Superior temporal gyrus (tissue), 1 donor: ENCODE measurements around the gene SHISA9.

ENCODE experiments used
- DNase-seq: peaks from one replicate; pipeline ENCODE4 v3.0.0-alpha.2; 2016; ENCODE audit errors: extremely low spot score

Gene SHISA9

DNA sequence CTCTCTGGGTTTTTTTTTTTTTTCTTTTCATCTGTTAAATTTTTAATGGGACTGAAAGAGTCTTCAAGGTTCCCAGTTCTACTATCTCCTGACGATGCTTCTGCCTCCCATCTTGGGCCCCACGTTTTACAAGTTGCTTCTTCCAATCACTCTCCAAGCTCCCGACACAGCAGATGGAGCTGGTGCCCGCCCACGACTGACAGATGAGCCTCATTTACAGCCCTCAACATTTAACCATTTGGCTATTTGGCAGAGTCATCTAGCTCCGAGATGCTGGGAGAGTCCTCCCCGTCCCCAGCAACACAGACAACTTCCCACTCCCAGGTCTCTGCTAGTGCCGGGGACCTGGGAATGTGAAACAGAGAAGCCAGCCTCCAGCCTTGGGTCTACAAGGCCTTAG is 276.9 kb downstream of the SHISA9 start:
- DNase-seq = peak; percentile 61

DNA sequence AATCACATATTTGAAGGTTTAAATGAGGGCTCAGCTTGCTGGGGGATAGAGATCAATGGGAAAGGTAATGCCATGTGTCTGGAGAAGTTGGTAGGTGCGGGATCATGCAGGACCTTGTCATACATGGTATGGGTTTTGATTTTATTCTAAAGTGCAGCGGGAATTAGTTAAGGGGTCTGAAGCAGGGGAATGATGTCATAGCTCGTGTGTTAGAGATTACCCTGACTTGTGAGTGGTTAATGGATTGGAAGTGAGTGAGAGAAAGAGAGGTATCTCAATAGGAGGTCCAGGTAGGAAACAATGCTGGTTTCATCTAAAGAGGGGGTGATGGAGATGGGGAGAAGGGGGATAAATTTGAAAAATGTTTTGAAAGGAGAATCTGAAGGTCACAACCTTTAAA is 280.0 kb downstream of the SHISA9 start:
- DNase-seq = no peak

DNA sequence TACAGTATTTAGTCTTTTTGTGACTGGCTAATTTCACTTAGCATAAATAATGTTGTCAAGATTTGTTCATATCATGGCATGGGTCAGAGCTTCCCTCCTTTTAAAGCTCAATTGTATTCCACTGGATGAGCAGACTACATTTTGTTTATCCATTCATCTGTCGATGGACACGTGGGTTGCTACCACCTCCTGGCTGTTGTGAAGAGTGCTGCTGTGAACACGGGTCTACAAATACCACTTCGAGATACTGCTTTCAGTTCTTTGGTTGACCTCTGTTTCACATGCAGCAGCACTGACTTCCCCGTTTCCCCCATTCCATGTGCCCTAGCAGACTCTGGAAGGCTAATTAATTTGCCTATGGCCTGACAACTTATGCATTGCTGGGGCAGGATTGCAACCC is 285.4 kb downstream of the SHISA9 start:
- no peak for DNase-seq

DNA sequence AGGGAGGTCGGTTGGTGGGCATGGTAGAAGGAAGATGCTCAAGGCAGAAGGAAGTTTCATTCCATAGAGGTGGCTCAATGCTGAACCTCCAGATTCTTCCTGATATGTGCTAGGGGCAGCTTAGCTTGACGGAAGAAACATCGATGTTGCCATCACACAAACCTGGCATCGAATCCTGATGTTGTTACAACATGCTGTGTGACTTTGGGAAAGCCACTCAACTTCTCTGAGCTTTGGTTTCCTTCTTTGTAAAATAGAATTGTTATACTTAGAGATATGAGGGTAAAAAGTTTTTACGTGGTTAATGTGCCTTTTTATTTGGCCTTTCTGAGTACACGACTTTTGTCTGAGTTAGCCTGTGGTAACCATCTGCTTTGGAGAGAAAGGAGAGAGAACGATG is 287.9 kb downstream of the SHISA9 start:
- no peak for DNase-seq

DNA sequence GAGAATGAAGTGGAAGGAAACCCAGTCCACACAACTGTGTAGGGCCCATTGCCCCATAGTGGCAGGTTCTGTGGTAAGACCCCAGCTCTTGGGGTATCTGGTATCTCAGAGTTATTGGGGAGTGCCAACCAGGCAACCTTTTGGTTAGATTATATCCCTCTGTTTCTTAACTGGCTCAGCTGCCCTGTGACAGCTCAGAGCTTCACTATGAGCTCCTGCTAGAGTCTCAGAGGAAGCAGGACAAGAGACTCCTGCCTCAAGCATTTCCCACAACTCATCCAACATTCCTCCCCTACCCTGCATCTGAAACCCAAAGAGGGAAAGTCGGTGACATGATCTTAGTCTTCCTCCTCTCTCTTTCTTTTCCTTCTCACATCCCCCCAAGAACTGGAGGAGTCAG is 292.3 kb downstream of the SHISA9 start:
- no peak for DNase-seq

DNA sequence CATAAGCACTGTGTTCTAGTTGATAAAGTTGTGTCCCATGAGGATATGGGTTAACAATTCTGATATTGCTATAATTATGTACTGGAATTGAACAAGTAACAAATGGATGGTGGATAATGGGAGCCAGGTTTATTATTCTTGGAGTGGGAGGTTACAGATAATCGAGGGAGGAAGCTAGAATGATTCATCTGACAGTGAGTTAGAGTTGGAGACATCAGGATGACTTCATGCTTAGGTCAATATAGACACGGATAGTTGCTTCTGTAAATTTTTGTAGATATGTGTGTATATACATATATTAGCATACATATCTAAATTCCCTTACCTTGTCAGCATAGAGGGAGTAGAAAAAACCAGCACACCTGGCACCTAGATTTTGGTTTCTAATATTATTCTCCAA is 293.4 kb downstream of the SHISA9 start:
- no peak for DNase-seq

DNA sequence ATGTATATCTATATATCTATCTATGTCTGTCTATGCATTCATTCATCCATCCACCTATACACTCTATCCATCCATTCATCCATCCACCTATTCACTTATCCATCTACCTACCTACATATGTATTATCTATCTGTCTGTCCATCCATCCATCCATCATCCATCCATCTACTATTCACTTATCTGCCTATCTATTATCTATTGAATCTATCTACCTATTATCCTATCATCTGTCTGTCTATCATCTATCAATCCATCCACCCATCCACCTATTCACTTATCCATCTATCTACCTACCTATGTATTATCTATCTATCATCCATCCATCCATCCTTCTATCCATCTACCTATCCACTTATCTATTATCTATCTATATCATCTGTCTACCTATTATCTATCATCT is 302.3 kb downstream of the SHISA9 start:
- no peak for DNase-seq

DNA sequence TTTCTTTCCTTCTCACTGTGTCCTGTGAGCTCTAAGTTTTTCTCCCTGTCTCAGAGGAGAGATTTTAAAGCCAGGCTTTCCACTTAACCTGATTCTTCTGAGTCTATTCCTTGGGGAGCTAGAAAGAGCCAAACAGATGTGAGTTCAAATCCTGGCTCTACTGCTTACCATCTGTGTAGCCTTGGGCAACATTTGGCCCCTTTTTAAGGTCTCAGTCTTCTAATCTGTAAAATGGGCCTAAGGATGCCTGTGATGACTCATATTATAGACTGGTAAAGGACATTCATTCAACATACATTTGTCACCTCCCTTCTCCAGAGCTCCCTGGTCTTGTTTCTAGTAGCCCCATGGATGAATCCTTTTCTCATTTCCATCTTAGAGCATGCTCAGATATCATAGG is 304.0 kb downstream of the SHISA9 start:
- no peak for DNase-seq

DNA sequence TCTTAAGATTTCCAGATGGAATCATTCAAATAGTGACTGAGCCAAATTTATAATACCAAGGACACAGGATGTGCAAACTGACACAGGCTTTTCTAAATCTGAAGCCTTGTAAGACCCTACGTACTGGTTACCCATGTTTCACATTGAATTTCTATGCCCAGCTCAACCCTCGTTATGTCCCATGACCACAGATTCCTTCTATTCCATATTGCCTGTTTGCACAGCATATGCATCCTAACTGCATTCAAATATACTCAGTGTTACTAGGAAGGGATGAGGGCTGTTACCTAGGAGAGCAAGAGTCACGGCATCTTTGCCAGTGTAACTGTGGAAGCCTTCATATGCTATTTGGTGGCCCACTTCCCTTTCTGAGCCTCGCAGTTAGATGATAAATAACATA is 305.2 kb downstream of the SHISA9 start:
- no peak for DNase-seq

DNA sequence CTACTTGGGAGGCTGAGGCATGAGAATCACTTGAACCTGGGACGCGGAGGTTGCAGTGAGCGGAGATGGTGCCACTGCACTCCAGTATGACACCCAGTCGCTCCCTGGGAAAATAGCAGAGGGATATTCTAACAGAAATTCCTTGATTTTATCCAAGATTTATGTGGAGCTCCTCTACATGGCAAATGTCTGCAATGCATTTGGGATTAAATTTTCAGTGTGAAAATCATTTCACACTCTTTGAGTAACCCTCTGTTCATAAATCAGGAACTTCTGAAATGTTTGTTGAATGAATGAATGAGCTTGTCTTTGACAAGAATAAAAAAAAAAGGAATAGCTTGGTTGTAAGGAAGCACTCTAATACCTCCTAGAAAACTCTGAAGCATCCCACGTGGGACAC is 305.8 kb downstream of the SHISA9 start:
- no peak for DNase-seq

DNA sequence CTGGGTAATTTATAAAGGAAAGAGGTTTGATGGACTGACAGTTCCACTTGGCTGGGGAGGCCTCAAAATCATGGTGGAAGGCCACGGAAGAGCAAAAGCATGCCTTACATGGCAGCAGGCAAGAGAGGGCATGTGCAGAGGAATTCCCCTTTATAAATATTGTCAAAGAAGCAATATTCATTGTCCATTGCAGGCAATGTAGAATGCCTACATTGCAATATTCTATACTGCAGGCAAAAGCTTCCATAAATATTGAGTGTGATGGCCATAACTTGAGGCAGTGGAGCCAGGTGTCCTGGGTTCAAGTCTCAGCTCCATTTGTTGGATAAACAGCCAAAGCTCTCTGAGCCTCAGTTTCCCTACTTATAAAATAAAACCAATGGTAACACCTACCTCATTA is 322.3 kb downstream of the SHISA9 start:
- no peak for DNase-seq

DNA sequence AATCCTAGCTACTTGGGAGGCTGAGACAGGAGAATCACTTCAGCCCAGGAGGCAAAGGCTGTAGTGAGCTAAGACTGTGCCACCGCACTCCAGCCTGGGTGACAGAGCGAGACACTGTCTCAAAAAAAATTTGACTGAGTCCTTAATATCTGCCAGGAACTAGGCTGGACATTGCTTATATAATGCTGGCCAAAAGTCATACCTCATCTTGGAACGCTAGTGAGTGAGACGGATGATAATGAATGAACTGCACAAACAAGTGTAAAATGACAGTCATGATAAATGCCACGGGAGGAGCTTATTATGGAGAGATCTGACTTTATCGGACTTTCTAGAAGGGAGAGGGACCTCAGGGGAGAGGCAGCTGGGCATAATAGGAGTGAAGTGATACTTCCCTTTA is 327.6 kb downstream of the SHISA9 start:
- no peak for DNase-seq

DNA sequence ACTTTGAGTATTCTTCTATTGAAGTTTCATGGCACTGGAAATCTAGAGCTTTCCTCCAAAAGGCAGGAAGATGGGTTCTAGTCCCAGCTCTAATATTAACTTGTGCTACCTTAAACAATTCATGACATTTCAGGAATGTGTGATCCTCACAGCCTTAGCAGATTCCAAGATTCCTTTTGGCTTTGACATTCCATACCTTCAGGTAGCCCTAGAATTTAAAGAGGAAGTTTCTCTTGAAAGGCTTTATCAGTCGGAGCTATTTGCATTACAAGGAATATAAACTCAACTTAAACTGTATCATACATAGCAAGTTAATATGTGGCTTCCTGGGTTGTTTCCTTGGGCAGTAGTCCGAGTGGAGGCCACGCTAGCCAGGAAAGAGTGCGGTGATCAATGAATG is 330.0 kb downstream of the SHISA9 start:
- DNase-seq = no peak

DNA sequence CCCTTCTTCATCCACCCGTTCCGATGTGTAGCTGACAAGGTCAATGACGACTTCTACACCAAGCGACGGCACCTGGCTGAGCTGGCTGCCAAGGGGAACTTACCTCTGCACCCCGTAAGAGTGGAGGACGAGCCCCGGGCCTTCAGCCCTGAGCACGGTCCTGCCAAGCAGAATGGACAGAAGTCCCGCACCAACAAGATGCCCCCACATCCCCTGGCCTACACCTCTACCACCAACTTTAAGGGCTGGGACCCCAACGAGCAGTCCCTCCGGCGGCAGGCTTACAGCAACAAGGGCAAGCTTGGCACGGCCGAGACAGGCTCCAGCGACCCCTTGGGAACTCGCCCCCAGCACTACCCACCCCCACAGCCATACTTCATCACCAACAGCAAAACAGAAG is 333.6 kb downstream of the SHISA9 start:
- DNase-seq = no peak

DNA sequence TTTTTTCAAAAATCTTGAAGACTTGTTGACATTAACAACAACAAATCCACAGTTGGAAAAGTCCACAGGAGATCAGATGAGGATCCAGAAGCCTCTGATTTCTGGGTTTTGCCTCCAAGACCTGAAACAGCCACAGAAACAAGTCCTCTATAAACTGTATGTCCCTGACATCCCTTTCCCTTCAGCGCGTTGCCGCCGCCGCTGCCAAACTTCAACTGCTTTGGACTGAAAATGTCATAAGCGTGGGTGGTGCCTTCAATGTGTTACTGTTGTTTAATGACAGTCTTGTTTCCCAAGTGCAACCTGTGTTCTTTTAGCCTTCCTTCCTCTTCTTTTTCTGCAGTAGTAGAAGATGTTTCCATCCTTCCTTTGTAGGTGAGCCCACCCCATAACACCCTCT is 334.9 kb downstream of the SHISA9 start:
- no peak for DNase-seq

DNA sequence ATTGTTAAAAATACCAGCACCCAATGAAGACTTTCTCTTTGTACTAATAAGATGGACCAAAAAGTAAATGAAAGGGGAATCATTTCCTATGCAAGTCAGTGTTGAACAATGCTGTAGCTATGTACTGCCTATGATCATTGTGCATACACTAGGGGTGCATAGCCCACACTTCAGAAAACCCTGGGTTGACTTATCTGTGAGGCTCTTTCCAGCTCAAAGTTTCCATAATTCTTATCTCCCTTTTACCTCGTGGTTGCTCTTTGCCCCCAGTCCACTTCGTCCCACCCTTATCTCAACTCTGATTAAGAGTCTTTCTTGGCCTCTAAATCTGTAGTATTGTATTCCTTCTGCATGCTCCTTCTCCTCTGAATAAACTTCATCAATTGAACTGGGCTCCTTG is 336.8 kb downstream of the SHISA9 start:
- DNase-seq = no peak

DNA sequence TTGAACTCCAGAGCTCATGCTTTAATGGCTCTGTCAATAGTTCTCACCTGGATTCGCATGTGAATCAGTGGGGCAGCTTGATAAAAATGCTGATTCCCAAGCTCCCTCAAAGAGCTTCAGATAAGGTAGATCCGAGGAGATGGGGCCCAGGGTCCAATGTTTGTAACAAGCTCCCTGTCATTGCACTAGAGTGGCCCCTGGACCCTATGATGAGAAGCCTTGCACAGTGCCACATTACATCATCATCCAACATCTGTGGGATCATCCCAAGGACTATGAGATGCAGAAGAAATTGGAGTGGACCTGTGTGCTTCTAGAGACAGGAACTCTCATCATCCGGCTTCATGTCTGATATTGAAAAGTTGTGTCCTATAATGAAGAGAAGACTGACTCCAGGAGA is 340.8 kb downstream of the SHISA9 start:
- DNase-seq = no peak

DNA sequence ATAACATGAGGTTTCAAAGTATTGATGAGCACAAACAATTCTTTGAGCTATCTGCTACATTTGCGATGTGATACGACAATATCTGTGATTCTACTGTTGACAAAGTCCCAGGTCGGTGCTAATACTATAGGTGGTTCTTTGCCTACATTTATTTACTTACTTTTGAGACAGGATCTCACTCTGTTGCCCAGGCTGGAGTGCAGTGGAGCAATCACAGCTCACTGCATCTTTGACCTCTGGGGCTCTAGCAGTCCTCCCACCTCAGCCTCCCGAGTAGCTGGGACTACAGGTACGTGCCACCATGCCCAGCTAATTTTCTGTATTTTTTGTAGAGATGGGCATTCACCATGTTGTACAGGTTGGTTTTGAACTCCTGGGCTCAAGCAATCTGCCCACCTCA is 343.4 kb downstream of the SHISA9 start:
- DNase-seq = no peak

DNA sequence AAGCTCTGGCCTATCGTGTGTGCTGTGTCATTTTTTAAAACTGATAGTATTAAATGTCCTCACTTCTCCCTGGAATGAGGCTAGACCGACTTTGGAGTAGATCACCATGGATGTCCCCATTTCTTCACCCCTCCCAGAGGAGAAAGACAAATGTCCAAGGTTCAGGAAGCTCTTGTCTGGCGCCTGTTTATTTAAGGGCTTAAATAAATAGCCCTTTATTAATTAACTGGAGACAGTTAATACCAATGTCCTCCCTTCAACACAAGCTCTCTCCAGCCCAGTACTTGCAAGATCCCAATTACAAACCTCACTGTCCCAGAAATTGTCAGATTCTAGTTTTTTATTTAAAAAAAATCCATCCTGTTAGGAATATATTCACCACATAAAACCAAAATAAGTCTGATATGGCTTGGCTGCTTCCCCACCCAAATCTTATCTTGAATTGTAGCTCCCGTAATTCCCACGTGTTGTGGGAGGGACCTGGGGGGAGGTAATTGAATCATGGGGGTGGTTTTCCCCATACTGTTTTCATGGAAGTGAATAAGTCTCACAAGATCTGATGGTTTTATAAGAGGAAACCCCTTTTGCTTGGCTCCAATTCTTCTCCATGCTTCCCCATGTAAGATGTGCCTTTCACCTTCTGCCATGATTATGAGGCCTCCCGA is 344.4 kb downstream of the SHISA9 start:
- no peak for DNase-seq

DNA sequence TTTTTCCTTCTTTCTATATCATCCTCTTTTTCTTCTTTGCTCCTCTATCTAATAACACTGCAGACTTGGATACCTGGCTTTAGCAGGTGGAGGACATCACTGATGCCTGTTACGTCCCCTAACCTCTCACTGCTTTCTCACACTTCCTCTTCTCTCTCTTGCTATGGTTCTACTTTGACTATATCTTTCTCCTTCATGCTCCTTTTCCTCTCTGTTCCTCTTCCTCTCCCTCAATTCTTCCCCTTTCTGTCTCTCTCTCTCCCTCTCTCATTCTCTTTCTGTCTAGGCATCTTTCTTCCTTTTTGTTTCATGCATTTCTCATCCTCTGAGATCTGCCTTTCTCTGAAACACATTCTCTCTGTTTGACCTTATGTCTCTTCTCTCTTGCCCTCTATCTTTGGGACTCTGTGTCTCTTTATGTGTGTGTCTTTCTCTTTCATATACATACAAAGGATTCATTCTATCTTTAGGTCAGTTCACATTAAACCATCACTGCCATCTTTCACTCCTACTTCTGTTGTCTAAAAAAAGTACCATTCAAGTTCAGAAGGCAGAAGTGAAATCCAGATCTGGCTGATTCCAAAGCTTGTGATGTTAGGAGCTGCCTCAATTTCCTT is 353.7 kb downstream of the SHISA9 start:
- no peak for DNase-seq

DNA sequence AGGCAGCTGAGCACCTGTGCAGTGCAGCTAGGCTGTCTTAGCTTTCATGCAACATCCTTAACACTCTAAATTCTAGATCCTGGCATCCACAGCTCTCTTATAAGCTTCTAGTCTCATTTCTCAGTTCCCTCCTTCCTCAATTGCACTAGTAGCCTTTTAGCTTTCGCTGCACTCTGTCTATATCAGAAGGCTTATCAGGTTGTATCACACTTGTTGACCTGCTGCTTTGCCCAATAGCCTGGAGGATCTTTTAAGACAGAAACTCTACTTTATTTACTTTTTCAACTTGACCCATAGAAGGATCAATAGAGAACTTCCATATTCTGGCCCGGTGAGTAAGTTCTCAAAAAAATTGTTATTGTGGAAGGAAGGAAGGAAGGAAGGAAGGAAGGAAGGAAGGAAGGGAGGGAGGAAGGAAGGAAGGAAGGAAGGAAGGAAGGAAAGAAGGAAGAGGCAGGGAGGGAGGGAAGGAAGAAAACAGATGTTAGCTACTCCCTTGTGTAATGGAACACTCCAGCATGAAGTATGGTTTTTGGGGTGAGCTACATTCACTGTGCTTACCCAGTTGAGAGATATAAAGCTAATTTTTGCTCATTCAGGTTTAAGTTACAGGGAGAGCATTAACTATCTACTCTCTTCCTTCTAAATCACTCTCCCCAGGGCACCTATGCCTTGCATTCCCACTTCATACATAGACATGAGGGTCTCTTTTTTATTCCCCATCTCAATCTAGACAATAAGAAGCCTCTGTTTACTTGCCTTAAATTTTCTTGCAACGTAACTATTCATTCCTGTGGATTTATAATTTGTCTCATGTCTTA is 361.1 kb downstream of the SHISA9 start:
- DNase-seq = no peak

DNA sequence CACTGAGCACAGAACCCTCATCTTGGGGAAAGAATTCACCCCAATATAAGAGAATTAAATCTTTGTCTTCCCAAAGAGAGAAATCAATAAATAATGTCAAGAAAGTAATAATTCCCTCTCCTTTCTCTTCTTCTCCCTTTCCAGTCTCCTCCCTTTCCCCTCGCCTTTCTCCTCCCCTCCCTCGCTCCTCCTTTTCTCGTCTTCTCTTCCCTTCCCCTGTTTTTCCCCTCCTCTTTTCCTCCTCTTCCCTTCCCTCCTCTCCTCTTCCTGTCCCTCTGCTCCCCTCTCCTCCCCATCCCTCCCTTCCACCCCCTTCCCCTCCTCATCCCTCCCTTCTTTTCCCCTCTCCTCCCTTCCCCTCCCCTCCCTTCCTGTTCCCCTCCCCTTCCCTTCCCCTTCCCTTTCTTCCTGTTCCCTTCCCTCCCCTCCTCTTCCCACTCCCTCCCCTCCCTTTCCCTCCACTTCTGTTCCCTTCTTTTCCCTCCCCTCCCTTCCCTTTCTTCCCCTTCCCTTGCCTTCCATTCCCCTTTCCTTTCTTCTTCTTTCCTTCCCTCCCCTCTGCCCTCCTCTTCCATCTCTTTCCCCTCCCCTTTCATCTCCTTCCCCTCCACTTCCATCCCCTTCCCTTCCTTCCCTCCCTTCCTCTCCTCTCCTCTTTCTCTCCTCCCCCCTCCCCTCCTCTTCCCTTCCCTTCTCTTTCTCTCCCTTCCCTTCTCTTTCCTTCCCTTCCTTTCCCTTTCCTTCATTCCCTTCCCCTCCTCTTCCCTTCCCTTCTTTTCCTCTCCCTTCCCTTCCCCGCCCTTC is 363.6 kb downstream of the SHISA9 start:
- DNase-seq = no peak
